Sigmoid colon (tissue), 7 donors: ENCODE measurements around the gene ZRSR2. TPM values are rescaled to one million over a fixed set of nuclear protein-coding genes. Genes with fewer than 3 reads are reported as not detected.

ENCODE experiments used
- DNase-seq: peaks from one replicate; pipeline ENCODE4 v3.0.0-alpha.2; 2019
- H3K27ac ChIP-seq, 4 donors: fragments of 200-600 bp; sonication (generic); one replicate each; pipeline ENCODE4 v1.5.1; 2016 to 2019; ENCODE audit warnings: mild to moderate bottlenecking in 1 of 4
- H3K27me3 ChIP-seq, 3 donors: fragments of 200-600 bp; sonication (generic); one replicate each; pipeline ENCODE4 v1.5.1; 2019; ENCODE audit warnings: mild to moderate bottlenecking in 1 of 3
- H3K36me3 ChIP-seq, 4 donors: fragments of 200-600 bp; sonication (generic); one replicate each; pipeline ENCODE4 v1.5.1; 2016 to 2019
- H3K4me1 ChIP-seq, 4 donors: fragments of 200-600 bp; sonication (generic); one replicate each; pipeline ENCODE4 v1.5.1; 2017 to 2019
- H3K4me3 ChIP-seq, 4 donors: fragments of 200-600 bp; sonication (generic); one replicate each; pipeline ENCODE4 v1.5.1; 2017 to 2019; ENCODE audit warnings: mild to moderate bottlenecking in 2 of 4, moderate library complexity in 1 of 4
- H3K9me3 ChIP-seq, 4 donors: fragments of 200-600 bp in 3 of 4; sonication (generic) in 3 of 4; one replicate each; pipeline versions ENCODE4 v1.5.1 to v1.6.1; 2013 to 2019
- EP300 ChIP-seq, 4 donors: sonication (generic); formaldehyde crosslinking; IDR thresholded peaks; one replicate each; pipeline ENCODE4 v1.6.1; 2017; ENCODE audit warnings: antibody characterized with exemption in 4 of 4
- POLR2A ChIP-seq, 2 donors: fragments of 450-650 bp; IDR thresholded peaks; one replicate each; pipeline ENCODE4 v1.6.1; 2016; ENCODE audit warnings: antibody characterized with exemption in 2 of 2, mild to moderate bottlenecking in 2 of 2, moderate library complexity in 2 of 2
- POLR2AphosphoS5 ChIP-seq, 4 donors: sonication (generic); formaldehyde crosslinking; IDR thresholded peaks; one replicate each; pipeline ENCODE4 v1.6.1; 2017; ENCODE audit warnings: antibody characterized with exemption in 4 of 4
- WGBS, 2 donors: extraction: QIAGEN DNeasy Blood & Tissue Kit; methylation state at CpG; one replicate each; pipeline ENCODE4 v1.1.7; 2013; 5-methylcytosine and 5-hydroxymethylcytosine counted together
- intact Hi-C: fragments of 100-400 bp; cut with DNase I; formaldehyde crosslinking; loops from one replicate; pipeline ENCODE4 v1.15.1; 2023
- polyA plus RNA-seq, 3 donors: library from polyadenylated mRNA; stranded (reverse); fragments of 200-250 nt; gene quantifications; one replicate each; pipeline ENCODE4 v1.2.3, GENCODE V29; 2013
- total RNA-seq, 4 donors: library from RNA; depleted of rRNA; stranded (reverse); fragments of >200 nt; gene quantifications; one replicate each; pipeline ENCODE4 v1.1.0, GENCODE V29; 2016
- TF ChIP-seq, protein P1 (sequence below), 4 experiments: fragments of 450-650 bp in 3 of 4; fragments of 200-600 bp in 1 of 4; IDR thresholded peaks; one replicate each; pipeline ENCODE4 v1.5.1; 2016 to 2019; ENCODE audit warnings: antibody characterized with exemption in 4 of 4, mild to moderate bottlenecking in 3 of 4, moderate library complexity in 2 of 4
- donor health status: healthy with polysubstance abuse.
- donor health status: Bipolar disorder and iron deficiency.
- donor health status: healthy.

ZRSR2 gene
- total and polyA plus RNA-seq, 7 donors: 6.8 to 15.6 (median 12.6) TPM

DNA sequence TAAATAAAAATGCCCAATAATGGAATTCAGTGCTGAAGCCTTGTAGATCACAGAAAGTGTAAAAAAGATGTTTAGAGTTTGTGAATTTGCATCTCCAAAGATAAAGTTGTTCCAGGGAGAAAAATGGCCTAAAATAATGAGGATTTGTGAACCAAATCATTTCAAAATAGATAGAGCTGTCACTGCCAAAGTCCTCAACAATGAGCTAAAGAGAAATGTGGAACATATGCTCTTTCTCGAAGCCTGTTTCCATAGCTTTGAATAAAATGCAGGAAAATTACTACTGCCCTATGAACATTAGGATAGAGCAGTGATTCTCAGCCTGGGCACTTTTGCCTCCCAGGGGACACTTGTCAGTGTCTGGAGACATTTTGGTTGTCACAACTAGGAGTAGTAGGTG, 67.8 kb downstream of the ZRSR2 start:
- Histone ChIP-seq H3K36me3 (no peaks in the 10 kb centered on the region), H3K4me1 (peaks cover 0 to 16% (median 3%) of the 10 kb centered on the region in 4 donors), H3K27ac (no peak overlapping the region), H3K9me3 (no peaks in the 10 kb centered on the region), H3K4me3 (no peak overlapping the region), H3K27me3 (no peaks in the 10 kb centered on the region)
- no peak for DNase-seq
- TF ChIP-seq, protein P1, sequence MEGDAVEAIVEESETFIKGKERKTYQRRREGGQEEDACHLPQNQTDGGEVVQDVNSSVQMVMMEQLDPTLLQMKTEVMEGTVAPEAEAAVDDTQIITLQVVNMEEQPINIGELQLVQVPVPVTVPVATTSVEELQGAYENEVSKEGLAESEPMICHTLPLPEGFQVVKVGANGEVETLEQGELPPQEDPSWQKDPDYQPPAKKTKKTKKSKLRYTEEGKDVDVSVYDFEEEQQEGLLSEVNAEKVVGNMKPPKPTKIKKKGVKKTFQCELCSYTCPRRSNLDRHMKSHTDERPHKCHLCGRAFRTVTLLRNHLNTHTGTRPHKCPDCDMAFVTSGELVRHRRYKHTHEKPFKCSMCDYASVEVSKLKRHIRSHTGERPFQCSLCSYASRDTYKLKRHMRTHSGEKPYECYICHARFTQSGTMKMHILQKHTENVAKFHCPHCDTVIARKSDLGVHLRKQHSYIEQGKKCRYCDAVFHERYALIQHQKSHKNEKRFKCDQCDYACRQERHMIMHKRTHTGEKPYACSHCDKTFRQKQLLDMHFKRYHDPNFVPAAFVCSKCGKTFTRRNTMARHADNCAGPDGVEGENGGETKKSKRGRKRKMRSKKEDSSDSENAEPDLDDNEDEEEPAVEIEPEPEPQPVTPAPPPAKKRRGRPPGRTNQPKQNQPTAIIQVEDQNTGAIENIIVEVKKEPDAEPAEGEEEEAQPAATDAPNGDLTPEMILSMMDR (IDR thresholded peaks at IDR 0.05): no peak
- no peak for TF ChIP-seq EP300 (IDR thresholded peaks at IDR 0.05)
- intact Hi-C loops: no loop called here
- WGBS, 2 donors: 88 to 90% methylated on average over 1 of the region's 1 CpG

DNA sequence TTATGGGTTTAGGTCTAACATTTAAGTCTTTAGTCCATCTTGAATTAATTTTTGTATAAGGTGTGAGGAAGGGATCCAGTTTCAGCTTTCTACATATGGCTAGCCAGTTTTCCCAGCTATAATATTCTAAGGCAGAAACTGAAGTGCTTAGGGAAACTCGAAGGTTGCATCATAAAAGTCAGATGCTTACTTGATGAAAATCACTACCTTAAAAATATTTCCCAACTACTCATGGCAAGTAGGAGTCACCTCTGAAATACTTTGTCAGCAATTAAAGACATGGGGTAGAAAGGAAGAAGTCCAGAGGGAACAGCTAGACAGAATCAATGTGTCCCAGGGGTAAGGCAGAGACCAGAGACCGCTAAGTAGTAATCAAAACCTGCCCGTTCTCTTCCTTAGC, 70.6 kb downstream of the ZRSR2 start:
- 89 to 95% methylated on average over 3 of the region's 3 CpGs for WGBS, 2 donors
- Histone ChIP-seq H3K4me1 (peaks cover 0 to 11% (median 2%) of the 10 kb centered on the region in 4 donors), H3K27ac (no peak overlapping the region), H3K9me3 (no peaks in the 10 kb centered on the region), H3K27me3 (no peaks in the 10 kb centered on the region), H3K4me3 (no peak overlapping the region), H3K36me3 (no peaks in the 10 kb centered on the region)
- intact Hi-C loops: no loop called here
- no peak for DNase-seq
- TF ChIP-seq EP300 (IDR thresholded peaks at IDR 0.05): no peak
- no peak for TF ChIP-seq POLR2AphosphoS5 (IDR thresholded peaks at IDR 0.05)
- TF ChIP-seq, protein P1 (IDR thresholded peaks at IDR 0.05): no peak
- no peak for TF ChIP-seq POLR2A (IDR thresholded peaks at IDR 0.05)

DNA sequence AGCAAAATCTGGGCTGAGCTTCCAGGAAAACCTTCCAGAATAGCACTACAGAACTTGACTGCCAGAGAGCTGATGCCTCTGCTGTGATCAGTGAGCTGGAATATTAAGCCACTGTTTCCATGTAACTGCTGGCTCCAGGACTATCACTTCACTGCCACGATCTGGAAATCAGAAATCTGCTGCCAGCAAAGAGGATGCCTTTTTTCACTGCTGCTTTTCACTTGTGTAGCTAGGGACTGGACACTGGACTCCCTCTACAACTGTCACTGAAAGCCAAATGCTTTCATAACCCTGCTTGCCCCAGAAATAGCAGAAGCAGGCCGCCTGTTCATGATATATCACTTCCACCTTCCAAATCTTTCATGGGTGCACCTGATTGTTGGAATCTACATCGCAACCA, 73.7 kb downstream of the ZRSR2 start:
- intact Hi-C loops: no loop called here
- no peaks in the 10 kb centered on the region for H3K9me3 ChIP-seq
- H3K36me3 ChIP-seq: no peaks in the 10 kb centered on the region
- peaks cover 0 to 5% (median 0%) of the 10 kb centered on the region in 4 donors for H3K4me1 ChIP-seq
- no peak overlapping the region for H3K4me3 ChIP-seq
- TF ChIP-seq EP300 (IDR thresholded peaks at IDR 0.05): no peak
- no peak for TF ChIP-seq POLR2A (IDR thresholded peaks at IDR 0.05)
- no peak for TF ChIP-seq POLR2AphosphoS5 (IDR thresholded peaks at IDR 0.05)
- TF ChIP-seq, protein P1 (IDR thresholded peaks at IDR 0.05): no peak
- H3K27ac ChIP-seq: no peak overlapping the region
- DNase-seq: no peak
- no peaks in the 10 kb centered on the region for H3K27me3 ChIP-seq
- WGBS, 2 donors: 80 to 90% methylated on average over 3 of the region's 3 CpGs

DNA sequence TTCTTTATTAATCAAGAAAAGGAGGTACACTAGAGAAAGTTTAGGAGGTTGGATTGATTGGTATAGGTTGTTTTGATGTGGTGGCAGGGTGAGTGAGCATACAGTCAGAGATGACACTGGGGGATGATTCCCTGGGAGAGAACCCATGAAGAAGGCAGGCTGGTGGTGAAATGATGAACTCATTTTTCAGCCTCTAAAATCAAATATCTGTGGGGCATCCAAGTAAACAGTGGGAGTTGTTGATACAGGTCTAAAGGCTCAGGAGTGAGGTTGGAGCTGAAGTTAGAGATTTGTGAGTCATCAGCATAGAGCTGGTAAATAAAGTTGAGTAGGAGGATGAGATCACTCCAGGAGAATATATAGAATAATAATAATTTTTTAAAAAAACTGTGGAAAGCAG, 74.3 kb downstream of the ZRSR2 start:
- intact Hi-C loops: no loop called here
- Histone ChIP-seq H3K4me1 (peaks cover 0 to 5% (median 0%) of the 10 kb centered on the region in 4 donors), H3K27me3 (no peaks in the 10 kb centered on the region), H3K4me3 (no peak overlapping the region), H3K9me3 (no peaks in the 10 kb centered on the region), H3K36me3 (no peaks in the 10 kb centered on the region), H3K27ac (no peak overlapping the region)
- DNase-seq: no peak
- TF ChIP-seq POLR2AphosphoS5 (IDR thresholded peaks at IDR 0.05) (no peak), POLR2A (IDR thresholded peaks at IDR 0.05) (no peak), EP300 (IDR thresholded peaks at IDR 0.05) (no peak)
- TF ChIP-seq, protein P1 (IDR thresholded peaks at IDR 0.05): no peak

DNA sequence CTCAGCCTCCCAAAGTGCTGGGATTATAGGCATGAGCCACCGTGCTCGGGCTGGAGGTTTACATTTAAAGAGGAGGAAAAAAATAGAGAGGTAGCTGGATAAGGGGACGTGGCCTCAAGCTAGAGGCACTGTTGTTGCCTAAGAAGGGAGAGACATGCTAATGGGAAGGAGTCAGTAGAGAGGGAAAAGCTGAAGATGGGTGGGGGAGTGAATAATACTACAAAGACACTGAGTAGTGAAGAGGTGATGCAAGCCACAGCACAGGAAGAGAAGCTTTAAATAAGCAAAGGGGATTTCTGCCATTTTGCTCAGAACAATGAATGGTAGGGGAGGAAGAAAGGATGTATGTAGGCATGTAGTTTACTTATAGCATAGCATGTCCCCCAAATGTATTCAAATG, 75.9 kb downstream of the ZRSR2 start:
- no peaks in the 10 kb centered on the region for H3K27me3 ChIP-seq
- H3K4me3 ChIP-seq: no peak overlapping the region
- intact Hi-C loops: no loop called here
- no peak overlapping the region for H3K27ac ChIP-seq
- H3K4me1 ChIP-seq: peaks cover 0 to 5% (median 0%) of the 10 kb centered on the region in 4 donors
- TF ChIP-seq EP300 (IDR thresholded peaks at IDR 0.05): no peak
- no peak for TF ChIP-seq POLR2AphosphoS5 (IDR thresholded peaks at IDR 0.05)
- TF ChIP-seq, protein P1 (IDR thresholded peaks at IDR 0.05): no peak
- no peak for TF ChIP-seq POLR2A (IDR thresholded peaks at IDR 0.05)
- no peaks in the 10 kb centered on the region for H3K36me3 ChIP-seq
- WGBS, 2 donors: 79 to 87% methylated on average over 3 of the region's 3 CpGs
- no peaks in the 10 kb centered on the region for H3K9me3 ChIP-seq
- no peak for DNase-seq
